ENCODE measurements around the gene RPS6KA2. TPM values are rescaled to one million over a fixed set of nuclear protein-coding genes. Genes with fewer than 3 reads are reported as not detected.

Gene RPS6KA2
- total RNA-seq: 12.0 to 18.4 TPM (median 12.3 TPM) in 3 replicates

DNA sequence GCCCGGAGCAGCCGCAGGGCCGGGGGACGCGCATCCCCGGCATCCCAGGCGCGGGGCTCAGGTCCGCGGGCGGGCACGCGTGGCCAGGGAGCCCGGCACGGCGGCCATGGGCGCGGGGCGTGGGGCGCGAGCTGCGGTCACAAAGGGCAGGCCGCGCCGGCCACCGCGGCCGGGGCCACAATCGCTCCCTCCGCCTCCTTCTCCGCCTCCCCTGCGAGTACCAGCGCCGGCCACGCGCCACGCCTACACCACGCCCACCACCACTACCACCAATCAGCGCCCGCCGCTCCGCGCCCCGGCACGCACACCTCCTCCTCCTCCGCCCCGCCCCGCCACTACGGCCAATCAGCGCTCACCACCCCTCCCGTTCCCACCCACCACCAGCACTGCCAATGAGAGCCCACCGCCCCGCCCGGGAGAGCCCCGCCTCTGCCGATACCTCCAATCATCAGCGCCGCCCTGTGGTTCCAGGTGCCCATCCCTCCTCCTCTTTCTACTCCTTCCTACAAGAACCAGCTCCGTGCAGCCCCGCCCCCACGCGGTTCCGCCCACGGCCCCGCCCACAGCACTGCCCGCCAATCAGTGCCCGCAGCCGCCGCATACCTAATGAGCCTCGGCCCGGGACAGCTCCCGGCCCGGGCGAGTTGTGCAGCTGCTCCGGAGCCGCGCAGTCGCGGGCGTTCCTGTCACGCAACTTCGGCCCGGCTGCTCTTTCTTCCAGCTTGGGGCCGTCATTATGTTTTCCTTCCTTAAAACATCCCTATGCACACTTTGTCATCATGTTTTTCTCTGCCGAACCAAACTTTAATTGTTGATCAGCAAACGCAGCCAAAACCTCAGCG lies at the start of gene RPS6KA2:
Gene RPS6KA2, minus strand, starts transcription at position 219 of the 842 bp plus-strand sequence. CDS start 232 bp downstream, outside the sequence.
- TF ChIP-seq, protein P1, sequence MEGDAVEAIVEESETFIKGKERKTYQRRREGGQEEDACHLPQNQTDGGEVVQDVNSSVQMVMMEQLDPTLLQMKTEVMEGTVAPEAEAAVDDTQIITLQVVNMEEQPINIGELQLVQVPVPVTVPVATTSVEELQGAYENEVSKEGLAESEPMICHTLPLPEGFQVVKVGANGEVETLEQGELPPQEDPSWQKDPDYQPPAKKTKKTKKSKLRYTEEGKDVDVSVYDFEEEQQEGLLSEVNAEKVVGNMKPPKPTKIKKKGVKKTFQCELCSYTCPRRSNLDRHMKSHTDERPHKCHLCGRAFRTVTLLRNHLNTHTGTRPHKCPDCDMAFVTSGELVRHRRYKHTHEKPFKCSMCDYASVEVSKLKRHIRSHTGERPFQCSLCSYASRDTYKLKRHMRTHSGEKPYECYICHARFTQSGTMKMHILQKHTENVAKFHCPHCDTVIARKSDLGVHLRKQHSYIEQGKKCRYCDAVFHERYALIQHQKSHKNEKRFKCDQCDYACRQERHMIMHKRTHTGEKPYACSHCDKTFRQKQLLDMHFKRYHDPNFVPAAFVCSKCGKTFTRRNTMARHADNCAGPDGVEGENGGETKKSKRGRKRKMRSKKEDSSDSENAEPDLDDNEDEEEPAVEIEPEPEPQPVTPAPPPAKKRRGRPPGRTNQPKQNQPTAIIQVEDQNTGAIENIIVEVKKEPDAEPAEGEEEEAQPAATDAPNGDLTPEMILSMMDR (IDR thresholded peaks at IDR 0.05; ENCODE audit: unreplicated experiment): peak; percentile 19
- peak within 1 kb of the TSS; percentile 76 for H3K4me3 Mint-ChIP-seq
- H3K9me3 Mint-ChIP-seq: no peaks in the 10 kb centered on the region
- H3K4me1 Mint-ChIP-seq: peaks cover 22% of the 10 kb centered on the region
- H3K27me3 Mint-ChIP-seq (ENCODE audit: low read depth): peaks cover 41% of the 10 kb centered on the region
- H3K27ac Mint-ChIP-seq: peak within 1 kb of the TSS; percentile 98
- DNase-seq (ENCODE audit: low spot score in 2 of 2, unreplicated experiment in 2 of 2): peak; percentile 100
- H3K36me3 Mint-ChIP-seq: no peaks in the 10 kb centered on the region

DNA sequence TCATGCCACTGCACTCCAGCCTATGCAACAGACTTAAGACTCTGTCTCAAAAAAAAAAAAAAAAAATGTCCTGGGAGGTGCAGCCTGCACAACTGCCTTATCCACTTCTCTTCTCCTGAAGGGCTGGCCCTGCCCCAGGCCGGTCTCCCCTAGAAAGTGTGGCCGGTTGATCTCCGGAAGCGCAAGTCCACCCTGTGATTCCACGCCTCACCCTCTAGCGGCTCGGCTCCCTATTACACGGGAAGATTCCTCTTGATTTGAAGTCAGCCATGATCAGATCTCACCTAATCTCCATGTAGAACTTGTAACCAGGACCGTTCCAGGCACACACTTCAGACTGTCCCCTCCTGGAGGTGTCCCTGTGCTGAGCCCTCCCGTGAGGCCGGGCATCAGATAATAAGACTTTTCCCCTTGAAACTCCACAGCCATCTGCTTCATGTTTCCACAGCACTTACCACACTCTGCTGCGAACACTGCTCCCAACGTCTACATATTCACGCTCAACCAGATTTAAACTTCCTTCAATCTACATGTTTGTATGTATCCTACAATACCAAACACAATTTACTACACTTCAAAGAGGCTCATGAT lies 49.3 kb upstream of the RPS6KA2 start:
- no peak overlapping the region for H3K27ac Mint-ChIP-seq
- peaks cover 16% of the 10 kb centered on the region for H3K9me3 Mint-ChIP-seq
- TF ChIP-seq, protein P1 (IDR thresholded peaks at IDR 0.05; ENCODE audit: unreplicated experiment): no peak
- no peak for DNase-seq (ENCODE audit: low spot score in 2 of 2, unreplicated experiment in 2 of 2)
- no peaks in the 10 kb centered on the region for H3K36me3 Mint-ChIP-seq
- no peak overlapping the region for H3K4me3 Mint-ChIP-seq
- H3K27me3 Mint-ChIP-seq (ENCODE audit: low read depth): peaks cover 11% of the 10 kb centered on the region
- H3K4me1 Mint-ChIP-seq: peaks cover 13% of the 10 kb centered on the region

DNA sequence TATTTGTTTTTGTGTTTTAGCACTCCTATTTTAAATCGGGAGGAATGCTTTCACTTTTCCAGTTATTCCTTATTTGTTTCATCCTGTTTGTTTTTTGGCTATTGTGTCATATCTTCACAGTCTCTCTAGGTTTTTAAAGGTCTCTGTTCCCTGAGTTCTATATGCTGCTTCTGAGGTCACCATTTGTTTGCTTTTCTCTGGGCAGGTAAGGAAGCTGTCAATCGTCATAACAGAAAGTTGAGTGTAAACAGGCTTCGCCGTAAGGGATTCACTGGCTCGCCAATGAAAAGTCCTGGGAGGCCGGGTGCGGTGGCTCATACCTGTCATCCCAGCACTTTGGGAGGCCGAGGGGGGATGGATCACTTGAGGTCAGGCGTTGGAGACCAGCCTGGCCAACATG lies 48.7 kb upstream of the RPS6KA2 start:
- H3K36me3 Mint-ChIP-seq: no peaks in the 10 kb centered on the region
- no peak overlapping the region for H3K27ac Mint-ChIP-seq
- H3K9me3 Mint-ChIP-seq: peaks cover 16% of the 10 kb centered on the region
- TF ChIP-seq, protein P1 (IDR thresholded peaks at IDR 0.05; ENCODE audit: unreplicated experiment): no peak
- H3K27me3 Mint-ChIP-seq (ENCODE audit: low read depth): peaks cover 11% of the 10 kb centered on the region
- H3K4me1 Mint-ChIP-seq: peaks cover 15% of the 10 kb centered on the region
- no peak for DNase-seq (ENCODE audit: low spot score in 2 of 2, unreplicated experiment in 2 of 2)
- H3K4me3 Mint-ChIP-seq: no peak overlapping the region

DNA sequence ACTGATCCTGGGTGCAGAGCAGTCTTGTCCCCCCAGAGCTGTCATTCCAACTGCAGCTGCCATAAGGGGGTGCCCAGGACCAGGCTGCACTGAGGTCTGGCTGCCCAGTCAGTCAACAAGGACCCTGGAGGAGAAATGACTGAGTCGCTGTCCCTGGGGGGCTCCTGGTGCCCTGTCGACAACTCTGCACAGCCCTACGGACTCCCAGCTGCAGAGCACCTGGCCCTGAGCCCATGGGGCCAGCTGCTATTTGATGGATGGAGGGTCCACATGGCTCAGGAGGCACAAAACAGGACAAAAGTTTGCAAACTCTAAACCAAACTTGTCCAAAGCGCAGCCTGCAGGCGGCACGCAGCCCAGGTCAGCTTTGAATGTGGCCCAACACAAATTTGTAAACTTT lies 46.3 kb upstream of the RPS6KA2 start:
- no peaks in the 10 kb centered on the region for H3K36me3 Mint-ChIP-seq
- peaks cover 15% of the 10 kb centered on the region for H3K4me1 Mint-ChIP-seq
- no peak overlapping the region for H3K27ac Mint-ChIP-seq
- no peak overlapping the region for H3K4me3 Mint-ChIP-seq
- H3K9me3 Mint-ChIP-seq: peaks cover 8% of the 10 kb centered on the region
- H3K27me3 Mint-ChIP-seq (ENCODE audit: low read depth): peaks cover 12% of the 10 kb centered on the region
- DNase-seq (ENCODE audit: low spot score in 2 of 2, unreplicated experiment in 2 of 2): no peak
- TF ChIP-seq, protein P1 (IDR thresholded peaks at IDR 0.05; ENCODE audit: unreplicated experiment): no peak

DNA sequence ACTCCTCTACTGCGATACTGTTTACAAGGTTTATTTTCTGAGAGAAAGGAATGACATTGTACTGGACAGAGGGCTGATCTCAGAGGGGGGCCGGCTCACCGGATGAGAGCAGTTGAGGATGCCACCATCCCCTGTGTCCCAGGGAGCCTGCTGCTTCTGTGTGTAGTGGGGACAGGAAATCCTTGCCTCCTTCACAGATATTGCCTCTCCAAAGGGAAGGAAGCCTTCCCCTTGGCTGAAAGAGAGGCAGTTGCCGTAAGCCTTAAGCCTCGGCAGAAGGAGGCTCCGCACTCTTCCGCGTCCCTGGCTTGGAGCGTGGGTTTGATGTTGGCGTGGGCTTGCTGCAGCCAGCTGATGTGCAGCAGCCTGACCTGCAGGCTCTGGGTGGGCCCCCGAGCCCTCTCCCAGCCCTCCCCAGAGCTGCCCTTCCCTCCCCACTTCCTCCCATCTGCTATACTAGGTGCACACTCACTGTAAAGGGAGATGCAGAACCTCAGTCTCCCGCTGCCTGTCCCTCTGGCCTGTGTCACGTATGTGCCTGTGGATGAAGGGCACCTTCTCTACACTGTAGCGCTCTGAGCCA lies 45.7 kb upstream of the RPS6KA2 start:
- TF ChIP-seq, protein P1 (IDR thresholded peaks at IDR 0.05; ENCODE audit: unreplicated experiment): no peak
- peaks cover 15% of the 10 kb centered on the region for H3K4me1 Mint-ChIP-seq
- H3K4me3 Mint-ChIP-seq: no peak overlapping the region
- H3K36me3 Mint-ChIP-seq: no peaks in the 10 kb centered on the region
- peaks cover 3% of the 10 kb centered on the region for H3K9me3 Mint-ChIP-seq
- H3K27ac Mint-ChIP-seq: no peak overlapping the region
- peaks cover 15% of the 10 kb centered on the region for H3K27me3 Mint-ChIP-seq (ENCODE audit: low read depth)
- DNase-seq (ENCODE audit: low spot score in 2 of 2, unreplicated experiment in 2 of 2): no peak

All from mesothelial cell of epicardium (in vitro differentiated cells).